ENCODE measurements around the gene PCYOX1L. TPM values are rescaled to one million over a fixed set of nuclear protein-coding genes. Genes with fewer than 3 reads are reported as not detected.

PCYOX1L gene
- total and polyA plus RNA-seq, 10 donors, result 5.4 to 13.0 (median 7.9) TPM

GRCh38 chr5:149376711-149377447 is 19.0 kb downstream of the PCYOX1L start:
- Histone ChIP-seq H3K36me3 (no peaks in the 10 kb centered on the region), H3K4me3 (no peak overlapping the region), H3K27ac (no peak overlapping the region), H3K27me3 (replicated peaks in 1 of 7) (peaks cover 0 to 15% (median 0%) of the 10 kb centered on the region in 7 donors), H3K4me1 (peaks cover 0 to 6% (median 4%) of the 10 kb centered on the region in 6 donors), H3K9me3 (no peaks in the 10 kb centered on the region)
- 92 to 94% (median 93%) methylated on average over 7 of the region's 7 CpGs for WGBS, 5 donors
- TF ChIP-seq, protein P1, sequence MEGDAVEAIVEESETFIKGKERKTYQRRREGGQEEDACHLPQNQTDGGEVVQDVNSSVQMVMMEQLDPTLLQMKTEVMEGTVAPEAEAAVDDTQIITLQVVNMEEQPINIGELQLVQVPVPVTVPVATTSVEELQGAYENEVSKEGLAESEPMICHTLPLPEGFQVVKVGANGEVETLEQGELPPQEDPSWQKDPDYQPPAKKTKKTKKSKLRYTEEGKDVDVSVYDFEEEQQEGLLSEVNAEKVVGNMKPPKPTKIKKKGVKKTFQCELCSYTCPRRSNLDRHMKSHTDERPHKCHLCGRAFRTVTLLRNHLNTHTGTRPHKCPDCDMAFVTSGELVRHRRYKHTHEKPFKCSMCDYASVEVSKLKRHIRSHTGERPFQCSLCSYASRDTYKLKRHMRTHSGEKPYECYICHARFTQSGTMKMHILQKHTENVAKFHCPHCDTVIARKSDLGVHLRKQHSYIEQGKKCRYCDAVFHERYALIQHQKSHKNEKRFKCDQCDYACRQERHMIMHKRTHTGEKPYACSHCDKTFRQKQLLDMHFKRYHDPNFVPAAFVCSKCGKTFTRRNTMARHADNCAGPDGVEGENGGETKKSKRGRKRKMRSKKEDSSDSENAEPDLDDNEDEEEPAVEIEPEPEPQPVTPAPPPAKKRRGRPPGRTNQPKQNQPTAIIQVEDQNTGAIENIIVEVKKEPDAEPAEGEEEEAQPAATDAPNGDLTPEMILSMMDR (IDR thresholded peaks at IDR 0.05 in 8 of 11, conservative IDR thresholded peaks at IDR 0.05 in 3 of 11), result no peak
- TF ChIP-seq POLR2A (IDR thresholded peaks at IDR 0.05) (no peak), POLR2AphosphoS5 (IDR thresholded peaks at IDR 0.05) (no peak)
- intact Hi-C loops (cut with DNase I; ENCODE audit: low total_unique reads), result no loop called here
- DNase-seq, result no peak

- TF ChIP-seq, protein P1 (IDR thresholded peaks at IDR 0.05 in 8 of 11, conservative IDR thresholded peaks at IDR 0.05 in 3 of 11), result no peak
- no peak for TF ChIP-seq POLR2AphosphoS5 (IDR thresholded peaks at IDR 0.05)
- no peak for TF ChIP-seq POLR2A (IDR thresholded peaks at IDR 0.05)
- Histone ChIP-seq H3K36me3 (no peaks in the 10 kb centered on the region), H3K27me3 (replicated peaks in 1 of 7) (peaks cover 0 to 18% (median 0%) of the 10 kb centered on the region in 7 donors), H3K4me3 (no peak overlapping the region), H3K4me1 (peaks cover 0 to 21% (median 12%) of the 10 kb centered on the region in 6 donors), H3K9me3 (no peaks in the 10 kb centered on the region), H3K27ac (peak overlapping the region in 2 of 8 donors; percentile 17 to 38)
- WGBS, 5 donors, result 73 to 94% (median 77%) methylated on average over 5 of the region's 5 CpGs
- intact Hi-C loops (cut with DNase I; ENCODE audit: low total_unique reads), result no loop called here
- no peak for DNase-seq
These were observed 20.5 kb downstream of the PCYOX1L start for GRCh38 chr5:149378241-149378820.

- 78 to 92% (median 81%) methylated on average over 16 to 22 of the region's 22 CpGs for WGBS, 5 donors
- H3K27ac ChIP-seq, result peak within 1 kb of the TSS in 3 of 8 donors; percentile 17 to 42 (median 41)
- intact Hi-C loops (cut with DNase I; ENCODE audit: low total_unique reads), result no loop called here
- peaks cover 0 to 18% (median 0%) of the 10 kb centered on the region in 7 donors for H3K27me3 ChIP-seq (replicated peaks in 1 of 7)
- H3K4me3 ChIP-seq, result no peak within 1 kb of the TSS
- H3K4me1 ChIP-seq, result peaks cover 0 to 28% (median 12%) of the 10 kb centered on the region in 6 donors
- H3K36me3 ChIP-seq, result no peaks in the 10 kb centered on the region
- TF ChIP-seq POLR2A (IDR thresholded peaks at IDR 0.05) (no peak), POLR2AphosphoS5 (IDR thresholded peaks at IDR 0.05) (no peak)
- TF ChIP-seq, protein P1 (IDR thresholded peaks at IDR 0.05 in 8 of 11, conservative IDR thresholded peaks at IDR 0.05 in 3 of 11), result no peak
- no peak for DNase-seq
- no peaks in the 10 kb centered on the region for H3K9me3 ChIP-seq
These were observed 21.4 kb downstream of the PCYOX1L start, which contains the start of gene IL17B for GRCh38 chr5:149379177-149379761. Gene IL17B, minus strand, starts transcription at chr5:149379292. Its CDS starts 67 bp downstream, at chr5:149379225.

Measured in spleen (tissue), 11 donors.